OCI-LY7 (cell line): Measurements from ENCODE around the gene C5orf58. TPM values are rescaled to one million over a fixed set of nuclear protein-coding genes. Genes with fewer than 3 reads are reported as not detected.
A peak's percentile ranks its signal among the peaks of the same experiment; 100 is the strongest.

Experiments
- Bru-seq: library from RNA; stranded (reverse); fragments of 400-500 nt; gene quantifications from one replicate; lab custom pipeline; 2021; lab: Mats Ljungman, UMichigan
- BruChase-seq, 2 experiments: library from RNA; stranded (reverse); fragments of 400-500 nt; gene quantifications; one replicate each; lab custom pipeline; 2021; lab: Mats Ljungman, UMichigan
- BruUV-seq: library from RNA; stranded (reverse); fragments of 400-500 nt; replicated peaks from 2 replicates; lab custom pipeline; 2021; lab: Mats Ljungman, UMichigan
- CTCF ChIA-PET: fragments of 300-600 bp; sonication (Branson Sonifier 250); formaldehyde crosslinking; loops from one replicate; lab custom pipeline; 2022; ENCODE audit warnings: antibody characterized with exemption; ENCODE audit not compliant: unreplicated experiment; lab: Charles Lee
- POLR2A ChIA-PET: fragments of 300-600 bp; sonication (Branson Sonifier 250); formaldehyde crosslinking; loops from one replicate; lab custom pipeline; 2022; ENCODE audit warnings: antibody characterized with exemption; lab: Charles Lee
- DNase-seq: peaks from one replicate; pipeline ENCODE4 v3.0.0-alpha.2; 2015; ENCODE audit warnings: low spot score
- H2AFZ ChIP-seq: fragments of 200-600 bp; sonication (generic), shearing (Covaris generic); 2 replicates; pipeline ENCODE4 v1.6.1; 2014; ENCODE audit warnings: mild to moderate bottlenecking, antibody characterized with exemption, low read length, moderate library complexity
- H3K27ac ChIP-seq: fragments of 200-600 bp; sonication (generic); 2 replicates; pipeline ENCODE4 v1.5.1; 2014; ENCODE audit warnings: mixed run types, low read depth, mild to moderate bottlenecking, moderate library complexity, low read length, inconsistent platforms; ENCODE audit not compliant: poor library complexity, severe bottlenecking
- H3K36me3 ChIP-seq: fragments of 200-600 bp; sonication (generic); 2 replicates; pipeline ENCODE4 v1.6.1; 2014; ENCODE audit warnings: mild to moderate bottlenecking, antibody characterized with exemption, low read length, moderate library complexity, mixed read lengths; ENCODE audit not compliant: insufficient read depth
- H3K4me1 ChIP-seq: fragments of 200-600 bp; sonication (generic); 2 replicates; pipeline ENCODE4 v1.5.1; 2014; ENCODE audit warnings: mild to moderate bottlenecking, low read length; ENCODE audit not compliant: insufficient read depth, poor library complexity, severe bottlenecking
- H3K4me2 ChIP-seq: fragments of 200-600 bp; sonication (generic); 2 replicates; pipeline ENCODE4 v1.6.1; 2014; ENCODE audit warnings: mild to moderate bottlenecking, low read length
- H3K4me3 ChIP-seq: fragments of 200-600 bp; sonication (generic); 2 replicates; pipeline ENCODE4 v1.5.1; 2014; ENCODE audit warnings: mild to moderate bottlenecking, low read depth, low read length; ENCODE audit not compliant: poor library complexity, severe bottlenecking
- H3K79me2 ChIP-seq: fragments of 200-600 bp; sonication (generic); 2 replicates; pipeline ENCODE4 v1.6.1; 2016; ENCODE audit warnings: low read depth, mild to moderate bottlenecking, low read length, moderate library complexity, mixed read lengths; ENCODE audit not compliant: insufficient read depth
- H3K9me2 ChIP-seq: fragments of 200-600 bp; sonication (generic); 2 replicates; pipeline ENCODE4 v1.6.1; 2016; ENCODE audit warnings: mild to moderate bottlenecking, low read length, mixed read lengths; ENCODE audit not compliant: insufficient read depth
- H3K9me3 ChIP-seq: fragments of 200-600 bp; sonication (generic); 2 replicates; pipeline ENCODE4 v1.6.1; 2014; ENCODE audit warnings: mild to moderate bottlenecking, mixed run types, low read length, mixed read lengths
- H4K20me1 ChIP-seq: fragments of 200-600 bp; sonication (generic); 2 replicates; pipeline ENCODE4 v1.6.1; 2014; ENCODE audit warnings: mild to moderate bottlenecking, antibody characterized with exemption, low read length, moderate library complexity, mixed read lengths; ENCODE audit not compliant: insufficient read depth
- EZH2phosphoT487 ChIP-seq: fragments of 200-600 bp; sonication (generic); IDR thresholded peaks from 2 replicates; pipeline ENCODE4 v1.6.1; 2018; ENCODE audit warnings: low read depth, borderline replicate concordance, mild to moderate bottlenecking, mixed run types, antibody characterized with exemption, low read length, moderate library complexity, mixed read lengths
- intact Hi-C: fragments of 100-400 bp; cut with micrococcal nuclease; formaldehyde crosslinking; loops from one replicate; pipeline ENCODE4 v1.10.0; 2022; ENCODE audit not compliant: unreplicated experiment
- long read RNA-seq: library from polyadenylated mRNA; stranded (forward); transcript quantifications from one replicate; pipeline ENCODE4 v2.0.0, GENCODE V29; 2022
- total RNA-seq, 2 experiments: library from RNA; depleted of rRNA in 1 of 2; stranded (reverse); fragments of >200 nt in 1 of 2; shearing (Covaris generic) in 1 of 2; gene quantifications; 2 replicates each; pipeline ENCODE4 v1.2.3, GENCODE V29; 2014 to 2022
- TF ChIP-seq, protein P1 (sequence below): fragments of 200-600 bp; sonication (generic); conservative IDR thresholded peaks from 2 replicates; pipeline ENCODE4 v1.5.1; 2014; ENCODE audit warnings: mild to moderate bottlenecking, antibody characterized with exemption, low read length, moderate library complexity, mixed read lengths

C5orf58 gene, protein sequence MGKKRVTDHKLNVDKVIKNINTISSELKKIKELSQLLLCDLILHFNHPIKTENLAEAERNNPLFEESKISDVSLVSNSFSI
- total RNA-seq (2014; rRNA removed; shearing (Covaris generic)) (not detected in 2 replicates), total RNA-seq (2022) (not detected in 2 replicates), Bru-seq, nascent RNA (not detected), BruChase-seq, experiment 1, labeled RNA remaining after a 6-hour chase (not detected), BruChase-seq, experiment 2, labeled RNA remaining after a 2-hour chase (not detected)
- long read RNA-seq, result 0 reads

DNA sequence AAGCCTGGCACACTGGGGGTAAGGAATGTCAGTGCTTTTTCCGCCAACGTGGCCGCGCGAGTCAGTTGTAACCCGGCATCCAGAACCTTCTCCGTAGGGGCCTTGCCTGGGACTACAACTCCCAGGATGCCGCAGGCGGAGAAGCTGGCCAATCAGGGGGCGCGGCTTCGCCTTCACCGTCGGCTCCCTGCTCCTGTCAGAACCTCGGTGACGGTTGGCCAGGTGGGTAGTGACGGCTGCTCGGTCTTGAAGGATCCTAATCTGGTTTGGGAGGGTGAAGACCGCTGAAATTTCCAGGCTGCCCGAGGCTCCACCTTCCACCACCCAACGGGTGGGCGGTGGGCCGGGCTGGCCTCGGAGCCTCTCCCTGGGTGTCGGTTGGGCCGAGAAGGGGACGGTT lies at the start of gene C5orf58:
Gene C5orf58 (plus strand): TSS at position 200 of the 400 bp plus-strand sequence. CDS start 1,992 bp downstream, outside the sequence.
- H3K4me3 ChIP-seq, result no peak within 1 kb of the TSS
- ChIA-PET CTCF (no interaction called here), POLR2A (no interaction called here)
- no peaks in the 10 kb centered on the region for H3K4me1 ChIP-seq
- no peaks in the 10 kb centered on the region for H3K9me3 ChIP-seq
- DNase-seq, result no peak
- no peak within 1 kb of the TSS for H2AFZ ChIP-seq
- H3K27ac ChIP-seq, result no peak within 1 kb of the TSS
- H3K36me3 ChIP-seq, result no peaks in the 10 kb centered on the region
- no peaks in the 10 kb centered on the region for H3K9me2 ChIP-seq
- H3K4me2 ChIP-seq, result no peak within 1 kb of the TSS
- intact Hi-C loops, result no loop called here
- H3K79me2 ChIP-seq, result no peaks in the 10 kb centered on the region
- BruUV-seq, result no TSS peak
- H4K20me1 ChIP-seq, result no peaks in the 10 kb centered on the region
- TF ChIP-seq EZH2phosphoT487, result no peak

DNA sequence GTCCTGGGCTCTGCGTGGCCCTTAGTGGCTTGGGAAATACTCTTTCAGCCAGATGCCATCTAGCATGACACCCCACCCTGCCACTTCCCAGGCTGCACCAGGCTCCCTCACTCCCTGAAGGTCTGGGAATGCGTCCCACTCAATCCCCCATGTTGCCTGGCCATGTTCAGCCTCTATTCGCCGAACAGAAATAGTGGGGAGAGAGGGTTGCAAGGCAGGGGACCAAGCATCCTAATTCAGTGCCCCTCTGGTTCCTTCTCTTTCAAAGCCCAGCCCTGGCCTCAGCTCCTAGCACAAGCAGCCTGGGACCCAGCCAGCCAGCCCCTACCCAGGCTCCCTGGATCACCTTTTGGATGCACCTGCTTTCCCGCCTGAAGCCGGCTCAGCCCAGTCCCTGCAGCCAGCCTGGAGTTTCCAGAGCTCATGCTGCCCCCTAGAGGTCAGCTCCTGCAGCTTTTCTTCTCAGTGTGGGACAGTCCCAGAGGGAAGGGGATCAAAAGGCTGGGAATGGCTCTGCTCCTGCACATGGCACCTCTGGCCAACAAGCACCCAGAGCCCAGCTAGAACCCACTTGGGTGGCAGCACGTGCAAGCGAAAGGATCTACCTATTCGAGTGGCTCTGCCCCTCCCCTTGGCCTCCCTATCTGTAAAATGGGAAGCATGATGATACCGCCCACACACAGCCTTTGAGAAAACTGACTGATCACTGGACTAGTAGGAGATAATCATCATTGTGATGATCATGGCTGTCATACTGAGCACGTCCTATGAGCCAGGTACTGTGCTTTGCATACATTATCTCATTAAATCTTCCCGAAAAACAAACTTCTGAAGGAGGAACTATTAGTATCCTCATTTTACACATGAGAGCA lies 48.7 kb upstream of the C5orf58 start:
- H3K27ac ChIP-seq, result no peak overlapping the region
- no TSS peak for BruUV-seq
- TF ChIP-seq, protein P1, sequence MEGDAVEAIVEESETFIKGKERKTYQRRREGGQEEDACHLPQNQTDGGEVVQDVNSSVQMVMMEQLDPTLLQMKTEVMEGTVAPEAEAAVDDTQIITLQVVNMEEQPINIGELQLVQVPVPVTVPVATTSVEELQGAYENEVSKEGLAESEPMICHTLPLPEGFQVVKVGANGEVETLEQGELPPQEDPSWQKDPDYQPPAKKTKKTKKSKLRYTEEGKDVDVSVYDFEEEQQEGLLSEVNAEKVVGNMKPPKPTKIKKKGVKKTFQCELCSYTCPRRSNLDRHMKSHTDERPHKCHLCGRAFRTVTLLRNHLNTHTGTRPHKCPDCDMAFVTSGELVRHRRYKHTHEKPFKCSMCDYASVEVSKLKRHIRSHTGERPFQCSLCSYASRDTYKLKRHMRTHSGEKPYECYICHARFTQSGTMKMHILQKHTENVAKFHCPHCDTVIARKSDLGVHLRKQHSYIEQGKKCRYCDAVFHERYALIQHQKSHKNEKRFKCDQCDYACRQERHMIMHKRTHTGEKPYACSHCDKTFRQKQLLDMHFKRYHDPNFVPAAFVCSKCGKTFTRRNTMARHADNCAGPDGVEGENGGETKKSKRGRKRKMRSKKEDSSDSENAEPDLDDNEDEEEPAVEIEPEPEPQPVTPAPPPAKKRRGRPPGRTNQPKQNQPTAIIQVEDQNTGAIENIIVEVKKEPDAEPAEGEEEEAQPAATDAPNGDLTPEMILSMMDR, result peak; percentile 92
- no peak for TF ChIP-seq EZH2phosphoT487
- POLR2A ChIA-PET, result no interaction called here
- H3K9me2 ChIP-seq, result no peaks in the 10 kb centered on the region
- intact Hi-C loops, result loop anchor here (1.0 kb wide), 1 partner anchor 84 kb away; no protein-coding TSS in a partner anchor
- H3K4me1 ChIP-seq, result no peaks in the 10 kb centered on the region
- CTCF ChIA-PET, result interaction anchor here (0.9 kb wide), 1 partner anchor 36 kb away, joined by 3 read pairs; no protein-coding TSS in a partner anchor
- H3K4me3 ChIP-seq, result no peak overlapping the region
- H3K9me3 ChIP-seq, result no peaks in the 10 kb centered on the region
- no peaks in the 10 kb centered on the region for H3K36me3 ChIP-seq
- H3K79me2 ChIP-seq, result no peaks in the 10 kb centered on the region
- no peaks in the 10 kb centered on the region for H4K20me1 ChIP-seq
- DNase-seq, result peak; percentile 57
- H3K4me2 ChIP-seq, result no peak overlapping the region
- H2AFZ ChIP-seq, result no peak overlapping the region

DNA sequence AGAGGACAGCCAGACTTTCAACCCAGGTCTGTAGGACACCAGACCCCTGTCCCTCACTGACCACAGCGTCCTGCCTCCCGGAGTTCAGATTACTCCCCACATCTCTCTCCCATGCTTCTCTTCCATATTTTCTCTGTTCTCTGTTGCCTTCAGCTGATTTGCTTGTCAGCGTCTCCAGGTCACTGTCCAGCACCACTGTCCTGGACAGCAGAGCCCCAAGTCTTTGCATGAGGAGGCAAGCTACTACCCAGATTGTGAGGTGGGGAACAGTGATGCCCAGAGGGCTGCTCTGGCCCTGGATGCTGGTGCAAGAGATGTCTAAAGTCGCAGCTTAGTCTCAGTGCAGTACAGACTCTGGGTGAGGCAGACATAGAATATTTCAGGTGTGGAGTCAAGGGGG lies 48.0 kb upstream of the C5orf58 start:
- Histone ChIP-seq H3K36me3 (no peaks in the 10 kb centered on the region), H3K27ac (no peak overlapping the region), H3K9me3 (no peaks in the 10 kb centered on the region), H3K4me1 (no peaks in the 10 kb centered on the region), H3K79me2 (no peaks in the 10 kb centered on the region), H3K4me3 (no peak overlapping the region), H2AFZ (no peak overlapping the region), H3K4me2 (no peak overlapping the region), H4K20me1 (no peaks in the 10 kb centered on the region), H3K9me2 (no peaks in the 10 kb centered on the region)
- no peak for DNase-seq
- BruUV-seq, result no TSS peak
- TF ChIP-seq EZH2phosphoT487, result no peak
- TF ChIP-seq, protein P1, result no peak
- intact Hi-C loops, result loop anchor here (1.0 kb wide), 1 partner anchor 84 kb away; no protein-coding TSS in a partner anchor
- ChIA-PET CTCF (interaction anchor here (0.9 kb wide), 1 partner anchor 36 kb away, joined by 3 read pairs; no protein-coding TSS in a partner anchor), POLR2A (no interaction called here)
